LHCN-M2 (cell line): Measurements from ENCODE around the gene DNAAF8. TPM values are rescaled to one million over a fixed set of nuclear protein-coding genes. Genes with fewer than 3 reads are reported as not detected.
A peak's percentile ranks its signal among the peaks of the same experiment; 100 is the strongest.

Experiments
- DNase-seq: peaks from one replicate; pipeline ENCODE4 v3.0.0-alpha.2; 2012; ENCODE audit warnings: low read depth
- polyA plus RNA-seq: library from polyadenylated mRNA; unstranded; fragments of >200 nt; gene quantifications from one replicate; pipeline ENCODE4 v1.2.1, GENCODE V29; 2012; ENCODE audit warnings: missing spikeins
- total RNA-seq: library from RNA; depleted of rRNA; stranded (reverse); fragments of >200 nt; gene quantifications from 2 replicates; pipeline ENCODE4 v1.2.3, GENCODE V29; 2014; rRNA removed

The DNAAF8 gene
- 0.06 and 0.98 TPM in 2 replicates for total RNA-seq
- polyA plus RNA-seq, result 0.89 TPM

- DNase-seq, result peak; percentile 95
These were observed at the start of gene DNAAF8, which contains the start of gene ANKS3 for GRCh38 chr16:4734063-4734729. Gene DNAAF8 (plus strand): TSS chr16:4734537. CDS start chr16:4736515, 1,978 bp downstream. Gene ANKS3 (minus strand): TSS chr16:4734271. CDS start chr16:4730149, 4,122 bp downstream.

- no peak for DNase-seq
These were observed 49.6 kb upstream of the DNAAF8 start for GRCh38 chr16:4684763-4685162.

GRCh38 chr16:4685292-4685691 is 49.0 kb upstream of the DNAAF8 start:
- DNase-seq, result no peak

GRCh38 chr16:4685776-4686496 is 48.4 kb upstream of the DNAAF8 start:
- DNase-seq, result no peak

GRCh38 chr16:4686497-4687210 is 47.7 kb upstream of the DNAAF8 start:
- DNase-seq, result no peak

- no peak for DNase-seq
These were observed 46.9 kb upstream of the DNAAF8 start for GRCh38 chr16:4687416-4687815.

GRCh38 chr16:4687946-4688673 is 46.2 kb upstream of the DNAAF8 start:
- DNase-seq, result no peak

- DNase-seq, result no peak
These were observed 45.7 kb upstream of the DNAAF8 start for GRCh38 chr16:4688674-4689045.

GRCh38 chr16:4689091-4689671 is 45.2 kb upstream of the DNAAF8 start:
- DNase-seq, result no peak

GRCh38 chr16:4689864-4690704 is 44.3 kb upstream of the DNAAF8 start:
- DNase-seq, result no peak

- DNase-seq, result no peak
These were observed 43.2 kb upstream of the DNAAF8 start for GRCh38 chr16:4690946-4691665.

GRCh38 chr16:4691666-4692412 is 42.5 kb upstream of the DNAAF8 start:
- peak; percentile 6 for DNase-seq

GRCh38 chr16:4692460-4693295 is 41.7 kb upstream of the DNAAF8 start:
- DNase-seq, result no peak

GRCh38 chr16:4693296-4693955 is 40.9 kb upstream of the DNAAF8 start, which contains the start of gene NUDT16L1:
Gene NUDT16L1 (plus strand): TSS chr16:4693562. CDS start chr16:4693727, 165 bp downstream.
- peak; percentile 93 for DNase-seq

GRCh38 chr16:4693956-4694641 is 40.2 kb upstream of the DNAAF8 start:
- DNase-seq, result peak; percentile 25

- DNase-seq, result no peak
These were observed 39.5 kb upstream of the DNAAF8 start for GRCh38 chr16:4694642-4695451.
